ENCODE measurements around the gene CWC15. TPM values are rescaled to one million over a fixed set of nuclear protein-coding genes. Genes with fewer than 3 reads are reported as not detected.
"Not testable (repeated sequence)": the region's sequence is repeated elsewhere in the genome, so short reads cannot be mapped to it uniquely, and the experiment has no call there.

CWC15 gene
- total RNA-seq, 1 experiment from 2014 or later, result 50.1 TPM

- DNase-seq (ENCODE audit: low read depth), result no peak
Observed at GRCh38 chr11:94956963-94957362, 16.4 kb downstream of the CWC15 start.

GRCh38 chr11:94954753-94955152, 18.6 kb downstream of the CWC15 start:
- DNase-seq (ENCODE audit: low read depth), result no peak

GRCh38 chr11:94948070-94948617, 25.2 kb downstream of the CWC15 start:
- peak; percentile 65 for DNase-seq (ENCODE audit: low read depth)

- DNase-seq (ENCODE audit: low read depth), result no peak
Observed at GRCh38 chr11:94946812-94947211, 26.5 kb downstream of the CWC15 start.

- no peak for DNase-seq (ENCODE audit: low read depth)
Observed at GRCh38 chr11:94941131-94941530, 32.2 kb downstream of the CWC15 start.

GRCh38 chr11:94939346-94939745, 34.0 kb downstream of the CWC15 start:
- DNase-seq (ENCODE audit: low read depth), result no peak

- DNase-seq (ENCODE audit: low read depth), result peak; percentile 33
Observed at GRCh38 chr11:94938095-94939055, 35.0 kb downstream of the CWC15 start.

- DNase-seq (ENCODE audit: low read depth), result no peak
Observed at GRCh38 chr11:94934846-94935245, 38.5 kb downstream of the CWC15 start.

- no peak for DNase-seq (ENCODE audit: low read depth)
Observed at GRCh38 chr11:94934362-94934761, 39.0 kb downstream of the CWC15 start.

GRCh38 chr11:94933223-94934130, 39.9 kb downstream of the CWC15 start:
- DNase-seq (ENCODE audit: low read depth), result peak; percentile 55

- no peak for DNase-seq (ENCODE audit: low read depth)
Observed at GRCh38 chr11:94932503-94932902, 40.9 kb downstream of the CWC15 start.

GRCh38 chr11:94932072-94932471, 41.3 kb downstream of the CWC15 start:
- not testable (repeated sequence) for DNase-seq (ENCODE audit: low read depth)

- DNase-seq (ENCODE audit: low read depth), result no peak
Observed at GRCh38 chr11:94928117-94928990, 45.0 kb downstream of the CWC15 start.

GRCh38 chr11:94926698-94927237, 46.6 kb downstream of the CWC15 start:
- DNase-seq (ENCODE audit: low read depth), result peak; percentile 76

- DNase-seq (ENCODE audit: low read depth), result no peak
Observed at GRCh38 chr11:94926271-94926625, 47.1 kb downstream of the CWC15 start.

- DNase-seq (ENCODE audit: low read depth), result no peak
Observed at GRCh38 chr11:94925422-94926270, 47.7 kb downstream of the CWC15 start.

- no peak for DNase-seq (ENCODE audit: low read depth)
Observed at GRCh38 chr11:94924612-94925011, 48.7 kb downstream of the CWC15 start.

GRCh38 chr11:94924171-94924572, 49.2 kb downstream of the CWC15 start:
- no peak for DNase-seq (ENCODE audit: low read depth)

- no peak for DNase-seq (ENCODE audit: low read depth)
Observed at GRCh38 chr11:94923004-94923334, 50.4 kb downstream of the CWC15 start.
